Measurements from ENCODE around the gene PSORS1C1. TPM values are rescaled to one million over a fixed set of nuclear protein-coding genes. Genes with fewer than 3 reads are reported as not detected.

The PSORS1C1 gene
- total and polyA plus RNA-seq, 2 of the 4 experiments (the other 2 are of a cell fraction), result 0.36 to 1.1 TPM

- in situ Hi-C loops (cut with MboI; ENCODE audit: low sequenced_read_pairs), result loop anchor here (25.0 kb wide), 1 partner anchor 605 kb away; the partner anchor contains the start of gene HLA-E
- Histone ChIP-seq H2BK15ac (ENCODE audit: low read depth, low read length) (no peak overlapping the region), H3K4me1 (ENCODE audit: control insufficient read depth, insufficient read depth, low read length) (no peaks in the 10 kb centered on the region), H3K4me3 (ENCODE audit: insufficient read depth, low read depth, low read length) (no peak overlapping the region), H4K8ac (ENCODE audit: low read depth in 2 of 2, low read length in 2 of 2) (no peak overlapping the region), H3K27ac (ENCODE audit: insufficient read depth, low read length) (no peak overlapping the region), H3K9ac (ENCODE audit: low read depth, low read length) (no peak overlapping the region), H2BK5ac (ENCODE audit: low read depth, low read length, poor library complexity, severe bottlenecking) (no peak overlapping the region), H3K4ac (ENCODE audit: low read depth, low read length) (no peak overlapping the region), H2AK5ac (ENCODE audit: low read depth, low read length) (no peak overlapping the region), H3K14ac (replicated peaks; ENCODE audit: low read depth, low read length) (no peak overlapping the region), H4K91ac (ENCODE audit: insufficient read depth, low read depth, low read length) (no peak overlapping the region), H3K79me1 (ENCODE audit: low read depth in 1 of 2, low read length in 2 of 2) (no peaks in the 10 kb centered on the region), H3K36me3 (ENCODE audit: control insufficient read depth, insufficient read depth, low read length) (no peaks in the 10 kb centered on the region), H3K56ac (ENCODE audit: extremely low read depth, insufficient read depth, low read length) (no peak overlapping the region), H4K20me1 (ENCODE audit: insufficient read depth, low read length) (no peaks in the 10 kb centered on the region), H3K4me2 (ENCODE audit: low read depth, low read length) (no peak overlapping the region), H2BK120ac (ENCODE audit: low read depth, low read length) (no peak overlapping the region), H3K27me3 (ENCODE audit: control insufficient read depth, insufficient read depth, low read length) (peaks cover 4% of the 10 kb centered on the region), H2AK9ac (replicated peaks; ENCODE audit: low read depth, low read length, poor library complexity) (no peak overlapping the region), H3K23ac (ENCODE audit: low read depth, low read length) (no peak overlapping the region), H2AFZ (replicated peaks; ENCODE audit: low read length, poor library complexity) (no peak overlapping the region), H3K9me3 (ENCODE audit: control insufficient read depth, insufficient read depth, low read length) (no peaks in the 10 kb centered on the region), H4K5ac (ENCODE audit: low read depth, low read length) (no peak overlapping the region), H3K18ac (ENCODE audit: low read depth, low read length) (no peak overlapping the region), H2BK20ac (ENCODE audit: low read depth, low read length) (no peak overlapping the region), H3K9me1 (ENCODE audit: insufficient read depth, low read length) (no peaks in the 10 kb centered on the region)
- TF ChIP-seq SMC3 (IDR thresholded peaks at IDR 0.05; ENCODE audit: low read depth, low read length), result no peak
- TF ChIP-seq FOS (IDR thresholded peaks at IDR 0.05; ENCODE audit: low read depth, low read length), result no peak
- TF ChIP-seq MAFK (IDR thresholded peaks at IDR 0.05; ENCODE audit: low read depth, low read length), result no peak
- no peak for TF ChIP-seq ELK1 (IDR thresholded peaks at IDR 0.05; ENCODE audit: borderline replicate concordance, low read depth, low read length)
- TF ChIP-seq NFE2L2 (IDR thresholded peaks at IDR 0.05; ENCODE audit: low read depth, low read length), result no peak
- no peak for TF ChIP-seq RAD21 (IDR thresholded peaks at IDR 0.05; ENCODE audit: low read length)
- no peak for TF ChIP-seq POLR2A (IDR thresholded peaks at IDR 0.05; ENCODE audit: low read depth, low read length)
- no peak for TF ChIP-seq MXI1 (IDR thresholded peaks at IDR 0.05; ENCODE audit: borderline replicate concordance, low read depth, low read length)
- TF ChIP-seq CHD1 (IDR thresholded peaks at IDR 0.05; ENCODE audit: low read depth, low read length), result no peak
- TF ChIP-seq RFX5 (IDR thresholded peaks at IDR 0.05; ENCODE audit: low read depth, low read length), result no peak
- TF ChIP-seq USF2 (IDR thresholded peaks at IDR 0.05; ENCODE audit: low read depth, low read length), result no peak
- TF ChIP-seq CEBPB (IDR thresholded peaks at IDR 0.05; ENCODE audit: low read depth, low read length), result no peak
- no peak for TF ChIP-seq MAZ (IDR thresholded peaks at IDR 0.05; ENCODE audit: borderline replicate concordance, low read depth, low read length)
- TF ChIP-seq CTCF (conservative IDR thresholded peaks at IDR 0.05; ENCODE audit: low read depth, low read length), result no peak
- TF ChIP-seq BHLHE40 (IDR thresholded peaks at IDR 0.05; ENCODE audit: low read depth, low read length), result no peak
- no peak for TF ChIP-seq RCOR1 (IDR thresholded peaks at IDR 0.05; ENCODE audit: insufficient replicate concordance, low read length)
- no TSS peak for BruUV-seq (replicated peaks)
- intact Hi-C loops (cut with micrococcal nuclease), result no loop called here
- CTCF ChIA-PET, result interaction anchor here (0.6 kb wide), 1 partner anchor 13 kb away, joined by 3 read pairs; no protein-coding TSS in a partner anchor
- POLR2A ChIA-PET (ENCODE audit: unreplicated experiment), result no interaction called here
- dilution Hi-C loops (cut with HindIII; ENCODE audit: low sequenced_read_pairs, unreplicated experiment), result no loop called here
- WGBS, 2 experiments (ENCODE audit: extremely low coverage in 2 of 2, insufficient read length in 1 of 2), result no CpG with 5 or more reads among the region's 2 CpGs
- ATAC-seq (ENCODE audit: low read depth), result no peak
- no peak for DNase-seq
These were observed 22.4 kb upstream of the PSORS1C1 start for GRCh38 chr6:31092238-31092637.
